Neutrophil (primary cell): ENCODE results near the gene ATP1A1.

Source experiments
- H3K27ac ChIP-seq: fragments of 200-600 bp; sonication (generic); 2 replicates; pipeline ENCODE4 v1.5.1; 2016; ENCODE audit warnings: mild to moderate bottlenecking, moderate library complexity
- H3K27me3 ChIP-seq: fragments of 200-600 bp; sonication (generic); 2 replicates; pipeline ENCODE4 v1.6.0; 2016; ENCODE audit warnings: mild to moderate bottlenecking
- H3K36me3 ChIP-seq: fragments of 200-600 bp; sonication (generic); 2 replicates; pipeline ENCODE4 v1.5.1; 2017
- H3K4me1 ChIP-seq, 2 experiments: fragments of 200-600 bp in 1 of 2; sonication (generic) in 1 of 2; 1 replicate in 1 of 2; 2 replicates in 1 of 2; pipeline versions ENCODE4 v1.5.1 to v1.6.1; 2013 to 2016; ENCODE audit warnings: low read depth in 1 of 2, low read length in 1 of 2, mild to moderate bottlenecking in 1 of 2, moderate library complexity in 1 of 2; ENCODE audit not compliant: control insufficient read depth in 1 of 2, insufficient read depth in 1 of 2
- H3K4me3 ChIP-seq, 2 experiments: fragments of 200-600 bp in 1 of 2; sonication (generic) in 1 of 2; 1 replicate in 1 of 2; 2 replicates in 1 of 2; pipeline ENCODE4 v1.5.1; 2013 to 2016; ENCODE audit warnings: low read depth in 1 of 2, low read length in 1 of 2, mild to moderate bottlenecking in 1 of 2, moderate library complexity in 1 of 2
- H3K9me3 ChIP-seq: fragments of 200-600 bp; sonication (generic); 2 replicates; pipeline ENCODE4 v1.5.1; 2016
- CTCF ChIP-seq: fragments of 200-600 bp; sonication (generic); IDR thresholded peaks from 2 replicates; pipeline ENCODE4 v1.5.1; 2016; ENCODE audit warnings: antibody characterized with exemption

Gene ATP1A1

GRCh38 chr1:116345011-116345410 lies 28.0 kb upstream of the ATP1A1 start:
- Histone ChIP-seq H3K4me3 (no peak overlapping the region), H3K4me1 (no peaks in the 10 kb centered on the region), H3K27me3 (peaks cover 21% of the 10 kb centered on the region), H3K36me3 (no peaks in the 10 kb centered on the region), H3K9me3 (no peaks in the 10 kb centered on the region), H3K27ac (no peak overlapping the region)
- TF ChIP-seq CTCF: no peak

GRCh38 chr1:116345843-116346242 lies 27.2 kb upstream of the ATP1A1 start:
- Histone ChIP-seq H3K36me3 (no peaks in the 10 kb centered on the region), H3K4me1 (no peaks in the 10 kb centered on the region), H3K27me3 (peaks cover 21% of the 10 kb centered on the region), H3K27ac (no peak overlapping the region), H3K9me3 (no peaks in the 10 kb centered on the region), H3K4me3 (no peak overlapping the region)
- no peak for TF ChIP-seq CTCF

- Histone ChIP-seq H3K27ac (no peak overlapping the region), H3K9me3 (no peaks in the 10 kb centered on the region), H3K4me1 (no peaks in the 10 kb centered on the region), H3K36me3 (no peaks in the 10 kb centered on the region), H3K27me3 (peaks cover 18% of the 10 kb centered on the region), H3K4me3 (no peak overlapping the region)
- no peak for TF ChIP-seq CTCF
Measured at GRCh38 chr1:116346943-116347673, 25.9 kb upstream of the ATP1A1 start.

GRCh38 chr1:116347696-116348095 lies 25.3 kb upstream of the ATP1A1 start:
- no peaks in the 10 kb centered on the region for H3K9me3 ChIP-seq
- H3K27ac ChIP-seq: no peak overlapping the region
- peaks cover 18% of the 10 kb centered on the region for H3K27me3 ChIP-seq
- H3K4me1 ChIP-seq: no peaks in the 10 kb centered on the region
- no peak overlapping the region for H3K4me3 ChIP-seq
- TF ChIP-seq CTCF: no peak
- H3K36me3 ChIP-seq: no peaks in the 10 kb centered on the region

GRCh38 chr1:116350097-116350645 lies 22.9 kb upstream of the ATP1A1 start:
- Histone ChIP-seq H3K36me3 (no peaks in the 10 kb centered on the region), H3K4me3 (no peak overlapping the region), H3K9me3 (no peaks in the 10 kb centered on the region), H3K4me1 (no peaks in the 10 kb centered on the region), H3K27me3 (peaks cover 11% of the 10 kb centered on the region), H3K27ac (no peak overlapping the region)
- TF ChIP-seq CTCF: no peak
